Vagina (tissue), 2 donors: Measurements from ENCODE around the gene CTAGE4. TPM values are rescaled to one million over a fixed set of nuclear protein-coding genes. Genes with fewer than 3 reads are reported as not detected.
"Not testable (repeated sequence)": the region's sequence is repeated elsewhere in the genome, so short reads cannot be mapped to it uniquely, and the experiment has no call there.

Experiments used
- DNase-seq, 2 donors: peaks; one replicate each; pipeline ENCODE4 v3.0.0-alpha.2; 2017; ENCODE audit errors: extremely low spot score in 2 of 2
- H3K27ac ChIP-seq: fragments of 200-600 bp; sonication (generic); one replicate; pipeline ENCODE4 v1.5.1; 2019
- H3K27me3 ChIP-seq: fragments of 200-600 bp; sonication (generic); one replicate; pipeline ENCODE4 v1.5.1; 2019
- H3K36me3 ChIP-seq, 2 donors: fragments of 200-600 bp; sonication (generic); one replicate each; pipeline ENCODE4 v1.5.1; 2017 to 2019
- H3K4me1 ChIP-seq: fragments of 200-600 bp; sonication (generic); one replicate; pipeline ENCODE4 v1.5.1; 2019
- H3K4me3 ChIP-seq, 2 donors: fragments of 200-600 bp; sonication (generic); 1 replicate in 1 of 2; 2 replicates in 1 of 2; pipeline ENCODE4 v1.5.1; 2016 to 2019
- H3K9me3 ChIP-seq: fragments of 200-600 bp; sonication (generic); one replicate; pipeline ENCODE4 v1.5.1; 2019
- CTCF ChIP-seq, 3 experiments: fragments of 450-650 bp in 2 of 3; fragments of 200-600 bp in 1 of 3; sonication (generic) in 1 of 3; IDR thresholded peaks; one replicate each; pipeline ENCODE4 v1.5.1; 2017 to 2019; ENCODE audit warnings: antibody characterized with exemption in 3 of 3, mild to moderate bottlenecking in 2 of 3, moderate library complexity in 2 of 3
- POLR2A ChIP-seq, 2 donors: fragments of 450-650 bp; IDR thresholded peaks; one replicate each; pipeline ENCODE4 v1.6.1; 2017; ENCODE audit warnings: antibody characterized with exemption in 2 of 2, mild to moderate bottlenecking in 2 of 2, moderate library complexity in 2 of 2
- POLR2AphosphoS5 ChIP-seq, 2 donors: sonication (generic); formaldehyde crosslinking; IDR thresholded peaks; one replicate each; pipeline ENCODE4 v1.9.0; 2017; ENCODE audit warnings: antibody characterized with exemption in 2 of 2, mild to moderate bottlenecking in 2 of 2, low read depth in 1 of 2; ENCODE audit not compliant: insufficient read depth in 1 of 2
- intact Hi-C: fragments of 100-400 bp; cut with DNase I; formaldehyde crosslinking; loops from one replicate; pipeline ENCODE4 v1.15.1; 2023
- total RNA-seq: library from RNA; depleted of rRNA; stranded (reverse); fragments of >200 nt; gene quantifications from one replicate; pipeline ENCODE4 v1.2.3, GENCODE V29; 2016

Gene CTAGE4
- 6.6 TPM for total RNA-seq

- DNase-seq, intact Hi-C loops, H3K4me1 ChIP-seq, H3K27me3 ChIP-seq, H3K36me3 ChIP-seq, H3K9me3 ChIP-seq, H3K27ac ChIP-seq, H3K4me3 ChIP-seq: not testable (repeated sequence)
These were observed at the start of gene CTAGE4 for GRCh38 chr7:144183166-144183565. TSS of gene CTAGE4 (plus strand) at chr7:144183466. CDS start at chr7:144183504, 38 bp downstream.

GRCh38 chr7:144134116-144134515, 49.1 kb upstream of the CTAGE4 start:
- DNase-seq, result no peak
- no peaks in the 10 kb centered on the region for H3K9me3 ChIP-seq
- no peaks in the 10 kb centered on the region for H3K36me3 ChIP-seq
- no peak for TF ChIP-seq CTCF (IDR thresholded peaks at IDR 0.05)
- no peaks in the 10 kb centered on the region for H3K27me3 ChIP-seq
- no peak overlapping the region for H3K27ac ChIP-seq
- intact Hi-C loops, result loop anchor here (10.0 kb wide), 1 partner anchor 639 kb away; no protein-coding TSS in a partner anchor
- no peaks in the 10 kb centered on the region for H3K4me1 ChIP-seq
- H3K4me3 ChIP-seq, result no peak overlapping the region

GRCh38 chr7:144137501-144137900, 45.8 kb upstream of the CTAGE4 start:
- intact Hi-C loops, result loop anchor here (5.0 to 10.0 kb wide), 2 partner anchors 643 to 970 kb away; no protein-coding TSS in a partner anchor
- H3K36me3 ChIP-seq, result no peaks in the 10 kb centered on the region
- TF ChIP-seq POLR2AphosphoS5 (IDR thresholded peaks at IDR 0.05; ENCODE audit: insufficient read depth in 1 of 2, low read depth in 1 of 2), result no peak
- TF ChIP-seq POLR2A (IDR thresholded peaks at IDR 0.05), result no peak
- no peak for TF ChIP-seq CTCF (IDR thresholded peaks at IDR 0.05)
- no peak overlapping the region for H3K27ac ChIP-seq
- no peak overlapping the region for H3K4me3 ChIP-seq
- no peaks in the 10 kb centered on the region for H3K9me3 ChIP-seq
- no peaks in the 10 kb centered on the region for H3K27me3 ChIP-seq
- no peak for DNase-seq
- no peaks in the 10 kb centered on the region for H3K4me1 ChIP-seq

- Histone ChIP-seq H3K27ac (no peak overlapping the region), H3K36me3 (no peaks in the 10 kb centered on the region), H3K9me3 (no peaks in the 10 kb centered on the region), H3K4me1 (no peaks in the 10 kb centered on the region), H3K27me3 (no peaks in the 10 kb centered on the region), H3K4me3 (no peak overlapping the region)
- no peak for DNase-seq
- intact Hi-C loops, result no loop called here
- no peak for TF ChIP-seq POLR2AphosphoS5 (IDR thresholded peaks at IDR 0.05; ENCODE audit: insufficient read depth in 1 of 2, low read depth in 1 of 2)
- TF ChIP-seq POLR2A (IDR thresholded peaks at IDR 0.05), result no peak
- TF ChIP-seq CTCF (IDR thresholded peaks at IDR 0.05), result no peak
These were observed 41.1 kb upstream of the CTAGE4 start for GRCh38 chr7:144142187-144142586.

- Histone ChIP-seq H3K27ac (no peak overlapping the region), H3K36me3 (no peaks in the 10 kb centered on the region), H3K4me3 (no peak overlapping the region), H3K9me3 (peaks cover 5% of the 10 kb centered on the region), H3K4me1 (no peaks in the 10 kb centered on the region), H3K27me3 (no peaks in the 10 kb centered on the region)
- TF ChIP-seq POLR2A (IDR thresholded peaks at IDR 0.05) (no peak), CTCF (IDR thresholded peaks at IDR 0.05) (no peak), POLR2AphosphoS5 (IDR thresholded peaks at IDR 0.05; ENCODE audit: insufficient read depth in 1 of 2, low read depth in 1 of 2) (no peak)
- DNase-seq, result no peak
- intact Hi-C loops, result no loop called here
These were observed 38.8 kb upstream of the CTAGE4 start for GRCh38 chr7:144144426-144144825.
